ENCODE measurements around the gene GPR84.
A peak's percentile ranks its signal among the peaks of the same experiment; 100 is the strongest.

GPR84 gene

GRCh38 chr12:54398218-54398617 lies 33.9 kb upstream of the GPR84 start:
- TF ChIP-seq CTCF (IDR thresholded peaks at IDR 0.05; ENCODE audit: low read depth, low read length), result no peak

DNA sequence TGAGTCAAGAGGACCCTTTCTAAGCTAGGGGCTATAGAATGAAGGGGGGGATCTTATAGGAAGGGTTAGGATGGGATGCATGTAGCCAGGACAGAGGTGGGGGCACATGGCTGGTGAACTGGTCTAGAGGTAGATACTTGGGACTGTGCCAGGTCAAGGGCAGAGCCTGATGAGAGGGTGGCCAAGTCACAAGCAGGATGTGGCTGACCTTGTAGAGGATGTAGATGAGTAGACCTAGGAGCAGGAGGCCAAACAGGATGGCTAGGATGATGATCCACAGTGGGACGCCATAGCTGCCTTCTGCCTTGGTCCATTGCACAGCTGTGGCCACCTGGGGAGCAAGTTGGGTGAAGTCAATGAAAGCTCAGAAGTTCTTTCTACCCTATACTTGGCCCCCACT lies 32.9 kb upstream of the GPR84 start:
- TF ChIP-seq CTCF (IDR thresholded peaks at IDR 0.05; ENCODE audit: low read depth, low read length), result no peak

More at GRCh38 chr12:54398218-54398617, 33.9 kb upstream of the GPR84 start:
- DNase-seq (ENCODE audit: extremely low read depth, low read depth), result no peak

GRCh38 chr12:54395545-54395944 lies 31.3 kb upstream of the GPR84 start:
- no peak for TF ChIP-seq CTCF (IDR thresholded peaks at IDR 0.05; ENCODE audit: low read depth, low read length)
- DNase-seq (ENCODE audit: extremely low read depth, low read depth), result no peak

More for the DNA sequence above, 32.9 kb upstream of the GPR84 start:
- DNase-seq (ENCODE audit: extremely low read depth, low read depth), result no peak

DNA sequence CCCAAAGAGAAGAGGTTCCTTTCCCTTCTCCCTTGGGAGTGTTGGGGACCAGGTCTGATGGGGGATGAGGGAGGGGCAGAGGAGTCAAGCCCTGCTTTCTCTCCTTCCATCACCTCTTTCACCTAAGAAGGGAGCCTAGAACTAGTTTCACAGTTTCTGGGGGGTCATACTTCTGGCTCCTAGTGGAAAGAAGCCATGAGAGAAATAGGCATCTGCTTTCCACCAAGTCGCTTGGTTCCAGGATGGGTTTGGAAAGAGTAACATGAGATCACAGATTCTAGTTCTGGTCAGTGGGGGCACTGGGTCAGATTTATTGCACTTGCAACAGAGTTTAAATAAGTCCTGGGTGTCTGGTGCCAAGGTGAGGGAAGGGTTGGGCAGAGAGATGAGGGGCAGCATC lies 30.7 kb upstream of the GPR84 start:
- no peak for TF ChIP-seq CTCF (IDR thresholded peaks at IDR 0.05; ENCODE audit: low read depth, low read length)
- no peak for DNase-seq (ENCODE audit: extremely low read depth, low read depth)

GRCh38 chr12:54394281-54394719 lies 30.0 kb upstream of the GPR84 start:
- no peak for DNase-seq (ENCODE audit: extremely low read depth, low read depth)
- peak; percentile 67 for TF ChIP-seq CTCF (IDR thresholded peaks at IDR 0.05; ENCODE audit: low read depth, low read length)

- DNase-seq (ENCODE audit: extremely low read depth, low read depth), result no peak
- no peak for TF ChIP-seq CTCF (IDR thresholded peaks at IDR 0.05; ENCODE audit: low read depth, low read length)
These were observed 29.5 kb upstream of the GPR84 start for GRCh38 chr12:54393743-54394142.

DNA sequence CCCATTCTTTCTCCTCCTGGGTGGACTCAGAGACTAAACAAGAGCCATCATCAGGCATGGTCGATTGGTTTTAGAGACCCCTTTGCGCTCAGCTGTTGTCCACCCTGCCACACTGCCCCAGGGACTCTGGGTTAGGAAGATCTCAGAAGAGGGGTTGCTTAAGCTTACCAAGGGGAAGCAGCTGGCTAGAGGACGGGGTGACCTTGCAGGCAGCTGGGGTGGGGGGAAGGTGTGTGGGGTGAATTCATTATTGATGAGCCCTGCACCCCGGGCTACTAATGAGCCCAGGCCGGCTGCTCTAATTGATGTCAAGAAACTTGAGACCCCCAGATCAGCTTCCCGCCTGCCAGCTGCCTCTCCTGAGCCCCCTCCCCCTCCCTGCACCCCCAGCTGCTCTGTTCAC lies 28.9 kb upstream of the GPR84 start:
- DNase-seq (ENCODE audit: extremely low read depth, low read depth), result no peak
- no peak for TF ChIP-seq CTCF (IDR thresholded peaks at IDR 0.05; ENCODE audit: low read depth, low read length)

All from AG09319 (cell line).